ENCODE results near the gene SPINT3. TPM values are rescaled to one million over a fixed set of nuclear protein-coding genes. Genes with fewer than 3 reads are reported as not detected.

SPINT3 gene
- total and polyA plus RNA-seq, 2 of the 8 experiments (the other 6 are each of a cell fraction or from before 2014, with no cell fraction given): not detected

GRCh38 chr20:45515147-45515913 lies at the start of gene SPINT3 (continued):
- TF ChIP-seq, protein P1, sequence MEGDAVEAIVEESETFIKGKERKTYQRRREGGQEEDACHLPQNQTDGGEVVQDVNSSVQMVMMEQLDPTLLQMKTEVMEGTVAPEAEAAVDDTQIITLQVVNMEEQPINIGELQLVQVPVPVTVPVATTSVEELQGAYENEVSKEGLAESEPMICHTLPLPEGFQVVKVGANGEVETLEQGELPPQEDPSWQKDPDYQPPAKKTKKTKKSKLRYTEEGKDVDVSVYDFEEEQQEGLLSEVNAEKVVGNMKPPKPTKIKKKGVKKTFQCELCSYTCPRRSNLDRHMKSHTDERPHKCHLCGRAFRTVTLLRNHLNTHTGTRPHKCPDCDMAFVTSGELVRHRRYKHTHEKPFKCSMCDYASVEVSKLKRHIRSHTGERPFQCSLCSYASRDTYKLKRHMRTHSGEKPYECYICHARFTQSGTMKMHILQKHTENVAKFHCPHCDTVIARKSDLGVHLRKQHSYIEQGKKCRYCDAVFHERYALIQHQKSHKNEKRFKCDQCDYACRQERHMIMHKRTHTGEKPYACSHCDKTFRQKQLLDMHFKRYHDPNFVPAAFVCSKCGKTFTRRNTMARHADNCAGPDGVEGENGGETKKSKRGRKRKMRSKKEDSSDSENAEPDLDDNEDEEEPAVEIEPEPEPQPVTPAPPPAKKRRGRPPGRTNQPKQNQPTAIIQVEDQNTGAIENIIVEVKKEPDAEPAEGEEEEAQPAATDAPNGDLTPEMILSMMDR (IDR thresholded peaks at IDR 0.05; ENCODE audit: control extremely low read depth in 1 of 3, insufficient read depth in 1 of 3, low read depth in 1 of 3, low read length in 3 of 3): no peak
- no peak for TF ChIP-seq KDM1A (IDR thresholded peaks at IDR 0.05; ENCODE audit: borderline replicate concordance, low read length)
- no peak for TF ChIP-seq PHF8 (conservative IDR thresholded peaks at IDR 0.05; ENCODE audit: low read depth, low read length)
- no peak for TF ChIP-seq BCL11A (IDR thresholded peaks at IDR 0.05; ENCODE audit: low read depth in 2 of 2, low read length in 2 of 2)
- TF ChIP-seq SAP30 (IDR thresholded peaks at IDR 0.05; ENCODE audit: insufficient read depth, insufficient replicate concordance, low read length): no peak
- no peak for TF ChIP-seq RBBP5 (IDR thresholded peaks at IDR 0.05; ENCODE audit: borderline replicate concordance, low read depth, low read length)
